Keratinocyte (primary cell): ENCODE measurements around the gene PHLDA3. TPM values are rescaled to one million over a fixed set of nuclear protein-coding genes. Genes with fewer than 3 reads are reported as not detected.

Experiments used
- DNase-seq: peaks from one replicate; pipeline ENCODE4 v3.0.0-alpha.2; 2011; ENCODE audit warnings: low read depth, missing footprints, low spot score
- FAIRE-seq: peaks from 2 replicates; lab custom pipeline; 2011; peaks lifted over from hg19 to GRCh38; lab: Jason Lieb, UNC
- H2AFZ ChIP-seq: 2 replicates; pipeline ENCODE4 v1.6.0; 2012; ENCODE audit warnings: low read length, control low read depth, inconsistent platforms; ENCODE audit not compliant: control insufficient read depth
- H3K27ac ChIP-seq: 2 replicates; pipeline ENCODE4 v1.5.1; 2011; ENCODE audit warnings: low read length; ENCODE audit not compliant: control insufficient read depth, insufficient read depth
- H3K27me3 ChIP-seq: 3 replicates; pipeline ENCODE4 v1.6.0; 2011; ENCODE audit warnings: low read length; ENCODE audit not compliant: control insufficient read depth, insufficient read depth; ENCODE audit errors: extremely low read depth
- H3K36me3 ChIP-seq, 2 experiments: 2 replicates in 1 of 2; 3 replicates in 1 of 2; pipeline ENCODE4 v1.5.1; 2011; ENCODE audit warnings: low read length in 2 of 2, mild to moderate bottlenecking in 1 of 2; ENCODE audit not compliant: control insufficient read depth in 2 of 2, insufficient read depth in 2 of 2; ENCODE audit errors: extremely low read depth in 1 of 2
- H3K4me1 ChIP-seq: 3 replicates; pipeline ENCODE4 v1.5.1; 2011; ENCODE audit warnings: low read length; ENCODE audit not compliant: control insufficient read depth, insufficient read depth; ENCODE audit errors: extremely low read depth
- H3K4me2 ChIP-seq: 3 replicates; pipeline ENCODE4 v1.6.0; 2011; ENCODE audit warnings: low read depth, low read length; ENCODE audit not compliant: control insufficient read depth, insufficient read depth; ENCODE audit errors: extremely low read depth
- H3K4me3 ChIP-seq, 3 experiments: fragments of 200-600 bp in 1 of 3; sonication (generic) in 1 of 3; 2 replicates in 2 of 3; 3 replicates in 1 of 3; pipeline ENCODE4 v1.5.1; 2011 to 2016; ENCODE audit warnings: low read length in 3 of 3, mild to moderate bottlenecking in 3 of 3, control low read depth in 2 of 3, inconsistent platforms in 1 of 3, low read depth in 1 of 3, mixed read lengths in 1 of 3, mixed run types in 1 of 3, moderate library complexity in 1 of 3; ENCODE audit not compliant: control insufficient read depth in 2 of 3, insufficient read depth in 2 of 3; ENCODE audit errors: extremely low read depth in 1 of 3
- H3K79me2 ChIP-seq: 2 replicates; pipeline ENCODE4 v1.6.0; 2012; ENCODE audit warnings: low read length; ENCODE audit not compliant: control insufficient read depth, insufficient read depth
- H3K9ac ChIP-seq: 3 replicates; pipeline ENCODE4 v1.6.0; 2011; ENCODE audit warnings: low read length; ENCODE audit not compliant: control insufficient read depth, insufficient read depth; ENCODE audit errors: extremely low read depth
- H3K9me1 ChIP-seq: 3 replicates; pipeline ENCODE4 v1.6.0; 2011; ENCODE audit warnings: low read length; ENCODE audit not compliant: control insufficient read depth, insufficient read depth; ENCODE audit errors: extremely low read depth
- H3K9me3 ChIP-seq: 2 replicates; pipeline ENCODE4 v1.5.1; 2012; ENCODE audit warnings: low read depth, low read length; ENCODE audit not compliant: control insufficient read depth
- H4K20me1 ChIP-seq: 3 replicates; pipeline ENCODE4 v1.6.0; 2011; ENCODE audit warnings: low read length; ENCODE audit not compliant: control insufficient read depth, insufficient read depth; ENCODE audit errors: extremely low read depth
- CTCF ChIP-seq, 3 experiments: IDR thresholded peaks in 1 of 3; conservative IDR thresholded peaks in 1 of 3; optimal IDR thresholded peaks in 1 of 3; 2 replicates in 2 of 3; 3 replicates in 1 of 3; pipeline versions ENCODE3 to v1.5.1; 2011; ENCODE audit warnings: low read length in 3 of 3, mild to moderate bottlenecking in 3 of 3, moderate library complexity in 2 of 3, control low read depth in 1 of 3, inconsistent platforms in 1 of 3; ENCODE audit not compliant: insufficient read depth in 2 of 3; ENCODE audit errors: extremely low read depth in 1 of 3
- EZH2 ChIP-seq: IDR thresholded peaks from one replicate; pipeline ENCODE4 v1.6.1; 2012; ENCODE audit warnings: inconsistent platforms, mild to moderate bottlenecking, low read length, moderate library complexity
- dilution Hi-C: fragments of 300-500 bp; cut with MboI; formaldehyde crosslinking; loops from one replicate; pipeline ENCODE4 v1.7.0; 2020; ENCODE audit warnings: low sequenced_read_pairs; ENCODE audit not compliant: extremely low pct_ligation_motif_present
- polyA plus RNA-seq, 5 experiments: library from polyadenylated mRNA; depleted of rRNA in 3 of 5; stranded (reverse) in 3 of 5; stranded (forward) in 1 of 5; unstranded in 1 of 5; fragments of >200 nt; gene quantifications; 1 replicate in 1 of 5; 2 replicates in 3 of 5; 3 replicates in 1 of 5; pipeline versions ENCODE4 v1.2.1 to v1.2.3, GENCODE V29; 2011 to 2012; ENCODE audit warnings: missing spikeins in 2 of 5, low read depth in 1 of 5, low replicate concordance in 1 of 5

Gene PHLDA3
- polyA plus RNA-seq, 1 donor (not counting 4 experiments of a cell fraction or from before 2014, with no cell fraction given) = 48.2 TPM

- DNase-seq = no peak
- Histone ChIP-seq H3K9me3 (no peaks in the 10 kb centered on the region), H3K27me3 (no peaks in the 10 kb centered on the region), H3K27ac (no peak overlapping the region), H2AFZ (no peak overlapping the region), H4K20me1 (peaks cover 2% of the 10 kb centered on the region), H3K36me3 (peaks cover 23 to 32% of the 10 kb centered on the region in 2 experiments), H3K4me3 (no peak overlapping the region), H3K79me2 (no peaks in the 10 kb centered on the region), H3K9me1 (no peaks in the 10 kb centered on the region), H3K9ac (no peak overlapping the region), H3K4me2 (no peak overlapping the region), H3K4me1 (peaks cover 31% of the 10 kb centered on the region)
- TF ChIP-seq EZH2 (no peak), CTCF (optimal IDR thresholded peaks at IDR 0.05 in 1 of 3, IDR thresholded peaks at IDR 0.05 in 1 of 3, conservative IDR thresholded peaks at IDR 0.05 in 1 of 3; ENCODE audit: extremely low read depth in 1 of 3, insufficient read depth in 2 of 3, low read length in 3 of 3) (no peak)
- dilution Hi-C loops = no loop called here
- FAIRE-seq = no peak
These were observed 16.3 kb upstream of the PHLDA3 start for GRCh38 chr1:201485184-201485774.

GRCh38 chr1:201483373-201483949 lies 14.5 kb upstream of the PHLDA3 start:
- no peak for DNase-seq
- H3K4me1 ChIP-seq = peaks cover 20% of the 10 kb centered on the region
- no peaks in the 10 kb centered on the region for H3K79me2 ChIP-seq
- H4K20me1 ChIP-seq = no peaks in the 10 kb centered on the region
- no peak for FAIRE-seq
- H3K27me3 ChIP-seq = no peaks in the 10 kb centered on the region
- no peak overlapping the region for H2AFZ ChIP-seq
- H3K9me3 ChIP-seq = no peaks in the 10 kb centered on the region
- no peak overlapping the region for H3K4me3 ChIP-seq
- H3K27ac ChIP-seq = no peak overlapping the region
- no peak overlapping the region for H3K9ac ChIP-seq
- TF ChIP-seq EZH2 (no peak), CTCF (optimal IDR thresholded peaks at IDR 0.05 in 1 of 3, IDR thresholded peaks at IDR 0.05 in 1 of 3, conservative IDR thresholded peaks at IDR 0.05 in 1 of 3; ENCODE audit: extremely low read depth in 1 of 3, insufficient read depth in 2 of 3, low read length in 3 of 3) (no peak)
- peaks cover 20 to 21% of the 10 kb centered on the region in 2 experiments for H3K36me3 ChIP-seq
- no peak overlapping the region for H3K4me2 ChIP-seq
- H3K9me1 ChIP-seq = no peaks in the 10 kb centered on the region
- dilution Hi-C loops = no loop called here
